H1 (cell line): Measurements from ENCODE around the gene MTCH2. TPM values are rescaled to one million over a fixed set of nuclear protein-coding genes. Genes with fewer than 3 reads are reported as not detected.

ENCODE experiments used
- CTCF ChIP-seq, 3 experiments: IDR thresholded peaks; 1 replicate in 2 of 3; 2 replicates in 1 of 3; pipeline versions ENCODE4 v1.5.1 to v1.6.1; 2011; ENCODE audit warnings: low read length in 3 of 3, mild to moderate bottlenecking in 3 of 3, inconsistent platforms in 2 of 3, low read depth in 1 of 3, moderate library complexity in 1 of 3; ENCODE audit not compliant: insufficient read depth in 1 of 3; ENCODE audit errors: control extremely low read depth in 1 of 3
- GABPA ChIP-seq: IDR thresholded peaks from 2 replicates; pipeline ENCODE4 v1.6.1; 2011; ENCODE audit warnings: mild to moderate bottlenecking, low read length, moderate library complexity, borderline replicate concordance; ENCODE audit not compliant: insufficient read depth
- HDAC2 ChIP-seq, 2 experiments: fragments of 300-600 bp in 1 of 2; sonication (generic) in 1 of 2; IDR thresholded peaks; 2 replicates each; pipeline ENCODE4 v1.6.1; 2011 to 2012; ENCODE audit warnings: low read depth in 2 of 2, low read length in 2 of 2, mild to moderate bottlenecking in 2 of 2, moderate library complexity in 2 of 2, borderline replicate concordance in 1 of 2, inconsistent platforms in 1 of 2
- JUND ChIP-seq: IDR thresholded peaks from 2 replicates; pipeline ENCODE4 v1.6.1; 2011; ENCODE audit warnings: mild to moderate bottlenecking, improper control_type of control experiment, low read length
- polyA plus RNA-seq, 7 experiments: library from polyadenylated mRNA; depleted of rRNA in 3 of 7; stranded (reverse) in 5 of 7; unstranded in 2 of 7; fragments of >200 nt in 5 of 7; fragments of 200-250 nt in 2 of 7; gene quantifications; 1 replicate in 5 of 7; 2 replicates in 1 of 7; 4 replicates in 1 of 7; pipeline versions ENCODE4 v1.2.1 to v1.2.3, GENCODE V29; 2011 to 2013; ENCODE audit warnings: missing spikeins in 2 of 7, mixed read lengths in 2 of 7
- total RNA-seq: library from RNA; stranded (reverse); fragmentation: NEBNext Ultra II Directional; extraction: Animal tissue kit (Norgen Biotek cat#: 25700); gene quantifications from 2 replicates; pipeline ENCODE4 v1.2.1, GENCODE V29; 2021

The MTCH2 gene
- total and polyA plus RNA-seq, 2 of the 8 experiments (the other 6 are each of a cell fraction or from before 2014, with no cell fraction given), result 157 to 171 TPM

DNA sequence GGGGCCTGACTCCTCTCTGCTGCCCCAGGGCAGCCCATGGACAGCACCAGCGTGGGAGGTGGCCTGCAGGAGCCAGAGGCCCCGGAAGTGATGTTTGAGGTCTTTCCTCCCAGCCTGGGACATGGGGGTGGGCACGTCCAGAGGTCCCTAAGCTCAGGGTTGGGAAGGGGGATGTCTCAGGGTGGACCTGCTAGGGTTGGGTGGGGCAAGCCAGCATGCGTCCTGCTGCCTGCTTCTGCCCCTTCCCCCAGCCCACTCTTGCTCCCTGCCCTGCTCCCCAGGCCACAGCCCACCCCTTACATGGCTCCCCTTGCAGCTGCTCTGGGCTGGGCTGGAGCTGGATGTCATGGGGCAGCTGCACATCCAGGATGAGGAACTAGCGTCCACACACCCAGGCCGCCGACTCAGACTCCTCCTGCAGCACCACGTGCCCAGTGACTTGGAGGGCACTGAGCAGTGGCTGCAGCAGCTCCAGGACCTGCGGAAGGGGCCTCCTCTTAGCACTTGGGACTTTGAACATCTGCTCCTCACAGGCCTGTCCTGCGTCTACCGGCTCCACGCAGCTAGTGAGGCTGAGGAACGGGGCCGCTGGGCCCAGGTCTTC is 54.5 kb downstream of the MTCH2 start (continued):
- TF ChIP-seq HDAC2 (IDR thresholded peaks at IDR 0.05; ENCODE audit: borderline replicate concordance in 1 of 2, low read depth in 2 of 2, low read length in 2 of 2), result no peak
- TF ChIP-seq JUND, result no peak
- TF ChIP-seq CTCF (IDR thresholded peaks at IDR 0.05; ENCODE audit: control extremely low read depth in 1 of 3, insufficient read depth in 1 of 3, low read depth in 1 of 3, low read length in 3 of 3), result no peak
- no peak for TF ChIP-seq GABPA
- TF ChIP-seq, all 59 proteins: peak for 0
